ENCODE measurements around the gene BICRA. TPM values are rescaled to one million over a fixed set of nuclear protein-coding genes. Genes with fewer than 3 reads are reported as not detected.

The BICRA gene
- total and polyA plus RNA-seq, 9 of the 15 experiments (the other 6 are each of a cell fraction or from before 2014, with no cell fraction given): 0.01 to 8.8 (median 1.2) TPM

GRCh38 chr19:47707135-47707925 lies 98.4 kb downstream of the BICRA start (continued):
- TF ChIP-seq HNRNPK (IDR thresholded peaks at IDR 0.05; ENCODE audit: low read depth, low read length, poor library complexity, severe bottlenecking): no peak
- TF ChIP-seq ZNF395 (CRISPR knock-in tag; IDR thresholded peaks at IDR 0.05): no peak
- no peak for TF ChIP-seq ZKSCAN8 (CRISPR knock-in tag; IDR thresholded peaks at IDR 0.05)
- no peak for TF ChIP-seq IFI16 (CRISPR knock-in tag; IDR thresholded peaks at IDR 0.05)
- TF ChIP-seq HEY1 (CRISPR knock-in tag; IDR thresholded peaks at IDR 0.05; ENCODE audit: borderline replicate concordance): no peak
- no peak for TF ChIP-seq MTA3 (IDR thresholded peaks at IDR 0.05; ENCODE audit: borderline replicate concordance)
- TF ChIP-seq ZBTB11 (CRISPR knock-in tag; IDR thresholded peaks at IDR 0.05): peak in 2 of 3 experiments; percentile 72 to 96; a peak in 4 of 6 replicates
- no peak for TF ChIP-seq CGGBP1 (CRISPR knock-in tag; IDR thresholded peaks at IDR 0.05)
- no peak for TF ChIP-seq E2F6 (IDR thresholded peaks at IDR 0.05; ENCODE audit: borderline replicate concordance in 1 of 2, extremely low read depth in 1 of 2, insufficient read depth in 1 of 2, insufficient read length in 1 of 2, low read depth in 1 of 2, low read length in 1 of 2, poor library complexity in 1 of 2, severe bottlenecking in 1 of 2)
- no peak for TF ChIP-seq HDAC3 (IDR thresholded peaks at IDR 0.05; ENCODE audit: borderline replicate concordance, partially characterized antibody)
- no peak for TF ChIP-seq CBFB (CRISPR knock-in tag; IDR thresholded peaks at IDR 0.05)
- no peak for TF ChIP-seq CCNT2 (IDR thresholded peaks at IDR 0.05; ENCODE audit: borderline replicate concordance, extremely low read depth, insufficient read length, low read depth, low read length)
- TF ChIP-seq MAFG (tag; conservative IDR thresholded peaks at IDR 0.05): no peak
- no peak for TF ChIP-seq ATF3 (IDR thresholded peaks at IDR 0.05)
- TF ChIP-seq ATF3 (CRISPR knock-in tag; conservative IDR thresholded peaks at IDR 0.05): no peak
- 0 out of 4 replicates have a peak, but pooled peaks of 1 of the 2 experiments have one; percentile 29 for TF ChIP-seq ARNT (IDR thresholded peaks at IDR 0.05)

Data from K562 (cell line).